HCT116 (cell line): ENCODE measurements around the gene SRP68. TPM values are rescaled to one million over a fixed set of nuclear protein-coding genes. Genes with fewer than 3 reads are reported as not detected.

ENCODE experiments used
- ATAC-seq: fragments of 200-7000 bp; cut with Tn5 transposase; 2 replicates; pipeline ENCODE4 v1.9.1; 2020; ENCODE audit warnings: mild to moderate bottlenecking, moderate library complexity
- BruUV-seq: library from RNA; stranded (reverse); fragments of 400-500 nt; replicated peaks from 2 replicates; lab custom pipeline; 2021; lab: Mats Ljungman, UMichigan
- CTCF ChIA-PET: fragments of 300-600 bp; sonication (Branson Sonifier 250); formaldehyde crosslinking; loops from one replicate; lab custom pipeline; 2021; ENCODE audit warnings: antibody characterized with exemption; lab: Charles Lee
- POLR2A ChIA-PET: fragments of 300-600, 350-600 bp; sonication (Branson Sonifier 250); formaldehyde crosslinking; loops from one replicate; lab custom pipeline; 2021; ENCODE audit warnings: antibody characterized with exemption; lab: Charles Lee
- RAD21 ChIA-PET, 2 experiments: fragments of 300-600 bp; sonication (Branson Sonifier 250); formaldehyde crosslinking; loops; one replicate each; lab custom pipeline; 2023; ENCODE audit warnings: low total read pairs in 2 of 2; ENCODE audit not compliant: uncharacterized antibody in 2 of 2, unreplicated experiment in 2 of 2, low non-redundant PET in 1 of 2; lab: Charles Lee
- DNase-seq: peaks from one replicate; pipeline ENCODE4 v3.0.0-alpha.2; 2010; ENCODE audit warnings: low read depth, low spot score
- H2AFZ ChIP-seq: fragments of 200-600 bp; shearing (Covaris generic), sonication (generic); 2 replicates; pipeline ENCODE4 v1.6.1; 2017; ENCODE audit warnings: low read depth, mixed run types, mixed read lengths, antibody characterized with exemption, low read length; ENCODE audit not compliant: poor library complexity, severe bottlenecking
- H3K27ac ChIP-seq: 2 replicates; pipeline ENCODE4 v1.5.1; 2012; ENCODE audit warnings: low read depth, low read length
- H3K27me3 ChIP-seq: fragments of 200-600 bp; sonication (generic); 2 replicates; pipeline ENCODE4 v1.6.1; 2016; ENCODE audit warnings: mixed run types, low read length, mixed read lengths; ENCODE audit not compliant: insufficient read depth
- H3K36me3 ChIP-seq, 2 experiments: fragments of 200-500 bp in 1 of 2; fragments of 200-600 bp in 1 of 2; sonication (Bioruptor generic) in 1 of 2; sonication (generic) in 1 of 2; 2 replicates each; pipeline versions ENCODE4 v1.5.1 to v1.6.1; 2014 to 2016; ENCODE audit warnings: low read length in 2 of 2, inconsistent platforms in 1 of 2, mixed read lengths in 1 of 2, mixed run types in 1 of 2; ENCODE audit not compliant: insufficient read depth in 2 of 2, control insufficient read depth in 1 of 2
- H3K4me1 ChIP-seq, 2 experiments: fragments of 200-600 bp in 1 of 2; sonication (generic) in 1 of 2; 2 replicates each; pipeline versions ENCODE4 v1.5.1 to v1.6.1; 2012 to 2017; ENCODE audit warnings: low read length in 2 of 2, inconsistent platforms in 1 of 2, mild to moderate bottlenecking in 1 of 2, mixed read lengths in 1 of 2, mixed run types in 1 of 2, moderate library complexity in 1 of 2; ENCODE audit not compliant: insufficient read depth in 2 of 2, control insufficient read depth in 1 of 2
- H3K4me2 ChIP-seq: fragments of 200-600 bp; sonication (generic); 2 replicates; pipeline ENCODE4 v1.6.1; 2017; ENCODE audit warnings: mixed run types, low read length, mixed read lengths
- H3K4me3 ChIP-seq, 2 experiments: fragments of 200-600 bp in 1 of 2; sonication (generic) in 1 of 2; replicated peaks in 1 of 2; 2 replicates each; pipeline ENCODE4 v1.5.1; 2011 to 2016; ENCODE audit warnings: low read length in 2 of 2, control low read depth in 1 of 2, low read depth in 1 of 2, mild to moderate bottlenecking in 1 of 2, mixed read lengths in 1 of 2, mixed run types in 1 of 2
- H3K79me2 ChIP-seq: fragments of 200-600 bp; sonication (generic); 2 replicates; pipeline ENCODE4 v1.6.1; 2017; ENCODE audit warnings: mild to moderate bottlenecking, mixed run types, low read length, moderate library complexity, mixed read lengths; ENCODE audit not compliant: insufficient read depth
- H3K9ac ChIP-seq: fragments of 200-600 bp; sonication (generic); 2 replicates; pipeline ENCODE4 v1.6.1; 2016; ENCODE audit warnings: low read length, mixed read lengths
- H3K9me2 ChIP-seq: fragments of 200-600 bp; sonication (generic), shearing (Covaris generic); 2 replicates; pipeline ENCODE4 v1.6.1; 2017; ENCODE audit warnings: mixed run types, mild to moderate bottlenecking, moderate library complexity; ENCODE audit not compliant: insufficient read depth
- H3K9me3 ChIP-seq, 2 experiments: fragments of 200-500 bp in 1 of 2; fragments of 200-600 bp in 1 of 2; sonication (Bioruptor generic) in 1 of 2; sonication (generic) in 1 of 2; 2 replicates each; pipeline ENCODE4 v1.6.1; 2014 to 2017; ENCODE audit warnings: low read length in 2 of 2, mixed read lengths in 2 of 2, inconsistent platforms in 1 of 2, low read depth in 1 of 2, mild to moderate bottlenecking in 1 of 2, mixed run types in 1 of 2, moderate library complexity in 1 of 2; ENCODE audit not compliant: control insufficient read depth in 1 of 2, insufficient read depth in 1 of 2
- H4K20me1 ChIP-seq: fragments of 200-600 bp; sonication (generic), shearing (Covaris generic); 2 replicates; pipeline ENCODE4 v1.6.1; 2017; ENCODE audit warnings: mixed run types, mild to moderate bottlenecking, moderate library complexity; ENCODE audit not compliant: insufficient read depth
- CBX3 ChIP-seq: IDR thresholded peaks from 2 replicates; pipeline ENCODE4 v1.6.1; 2012; ENCODE audit warnings: low read depth
- CEBPB ChIP-seq: IDR thresholded peaks from 2 replicates; pipeline ENCODE4 v1.6.1; 2012; ENCODE audit warnings: low read depth
- CTCF ChIP-seq, 3 experiments: fragments of 200-600 bp in 1 of 3; sonication (generic) in 1 of 3; IDR thresholded peaks in 2 of 3; conservative IDR thresholded peaks in 1 of 3; 2 replicates each; pipeline ENCODE4 v1.5.1; 2012 to 2017; ENCODE audit warnings: low read depth in 2 of 3, low read length in 2 of 3, antibody characterized with exemption in 1 of 3, borderline replicate concordance in 1 of 3, control low read depth in 1 of 3, mild to moderate bottlenecking in 1 of 3, mixed read lengths in 1 of 3, mixed run types in 1 of 3, moderate library complexity in 1 of 3; ENCODE audit not compliant: insufficient read depth in 1 of 3
- EGR1 ChIP-seq: IDR thresholded peaks from 2 replicates; pipeline ENCODE4 v1.6.1; 2012; ENCODE audit warnings: low read depth
- ELF1 ChIP-seq: IDR thresholded peaks from 2 replicates; pipeline ENCODE4 v1.6.1; 2012; ENCODE audit warnings: low read depth, borderline replicate concordance
- EZH2phosphoT487 ChIP-seq: fragments of 200-600 bp; IDR thresholded peaks from 2 replicates; pipeline ENCODE4 v1.6.1; 2018; ENCODE audit warnings: antibody characterized with exemption, borderline replicate concordance
- FOSL1 ChIP-seq: IDR thresholded peaks from 2 replicates; pipeline ENCODE4 v1.6.1; 2012; ENCODE audit warnings: low read depth
- JUND ChIP-seq: IDR thresholded peaks from 2 replicates; pipeline ENCODE4 v1.6.1; 2012
- RAD21 ChIP-seq: IDR thresholded peaks from 2 replicates; pipeline ENCODE4 v1.6.1; 2012; ENCODE audit warnings: low read depth, mild to moderate bottlenecking
- SIN3A ChIP-seq: IDR thresholded peaks from 2 replicates; pipeline ENCODE4 v1.6.1; 2012; ENCODE audit warnings: low read depth
- SP1 ChIP-seq: IDR thresholded peaks from 2 replicates; pipeline ENCODE4 v1.6.1; 2012; ENCODE audit warnings: low read depth
- SRF ChIP-seq: IDR thresholded peaks from 2 replicates; pipeline ENCODE4 v1.6.1; 2012; ENCODE audit warnings: low read depth
- TCF7L2 ChIP-seq: IDR thresholded peaks from 2 replicates; pipeline ENCODE4 v1.7.0; 2011; ENCODE audit warnings: borderline replicate concordance, inconsistent platforms; ENCODE audit not compliant: insufficient read depth, insufficient read length; ENCODE audit errors: extremely low read depth
- YY1 ChIP-seq: IDR thresholded peaks from 2 replicates; pipeline ENCODE4 v1.6.1; 2011; ENCODE audit warnings: low read length, low read depth, moderate library complexity, mild to moderate bottlenecking; ENCODE audit not compliant: insufficient replicate concordance; ENCODE audit errors: extremely low read depth
- ZFX ChIP-seq: fragments of 450-650 bp; IDR thresholded peaks from 2 replicates; pipeline ENCODE4 v1.6.1; 2017
- ZNF274 ChIP-seq: fragments of 200-500 bp; sonication (Bioruptor generic); IDR thresholded peaks from 2 replicates; pipeline ENCODE4 v1.6.1; 2014; ENCODE audit warnings: mild to moderate bottlenecking, low read depth, low read length, inconsistent platforms
- intact Hi-C: fragments of 100-400 bp; cut with micrococcal nuclease; formaldehyde crosslinking; loops from 2 replicates; pipeline ENCODE4 v1.10.0; 2022
- total RNA-seq: library from RNA; stranded (reverse); gene quantifications from one replicate; pipeline ENCODE4 v1.2.1, GENCODE V29; 2021; ENCODE audit not compliant: unreplicated experiment
- TF ChIP-seq, protein P1 (sequence below): IDR thresholded peaks from 2 replicates; pipeline ENCODE4 v1.6.1; 2011; ENCODE audit warnings: mild to moderate bottlenecking, low read length, moderate library complexity; ENCODE audit not compliant: insufficient replicate concordance; ENCODE audit errors: extremely low read depth
- TF ChIP-seq, protein P2 (sequence below): IDR thresholded peaks from 2 replicates; pipeline ENCODE4 v1.6.1; 2012; ENCODE audit warnings: low read depth
- TF ChIP-seq, protein P3 (sequence below): IDR thresholded peaks from 2 replicates; pipeline ENCODE4 v1.6.1; 2012

The SRP68 gene
- total RNA-seq, 1 experiment from 2014 or later: 152 TPM

- POLR2A ChIA-PET: interaction anchor here (1.7 kb wide), 1 partner anchor 20 kb away, joined by 5 read pairs; the partner anchor contains the start of gene SRP68
- H3K27ac ChIP-seq: no peak overlapping the region; the same call in 1 of the 2 replicates
- no peaks in the 10 kb centered on the region for H3K9me3 ChIP-seq
- peaks cover 30 to 48% of the 10 kb centered on the region in 2 experiments for H3K36me3 ChIP-seq
- no peak for ATAC-seq
- H3K9me2 ChIP-seq: no peaks in the 10 kb centered on the region
- RAD21 ChIA-PET: no interaction called here
- H4K20me1 ChIP-seq: no peaks in the 10 kb centered on the region
- BruUV-seq: no TSS peak
- peaks cover 13 to 21% of the 10 kb centered on the region in 2 experiments for H3K4me1 ChIP-seq
- TF ChIP-seq, protein P1, sequence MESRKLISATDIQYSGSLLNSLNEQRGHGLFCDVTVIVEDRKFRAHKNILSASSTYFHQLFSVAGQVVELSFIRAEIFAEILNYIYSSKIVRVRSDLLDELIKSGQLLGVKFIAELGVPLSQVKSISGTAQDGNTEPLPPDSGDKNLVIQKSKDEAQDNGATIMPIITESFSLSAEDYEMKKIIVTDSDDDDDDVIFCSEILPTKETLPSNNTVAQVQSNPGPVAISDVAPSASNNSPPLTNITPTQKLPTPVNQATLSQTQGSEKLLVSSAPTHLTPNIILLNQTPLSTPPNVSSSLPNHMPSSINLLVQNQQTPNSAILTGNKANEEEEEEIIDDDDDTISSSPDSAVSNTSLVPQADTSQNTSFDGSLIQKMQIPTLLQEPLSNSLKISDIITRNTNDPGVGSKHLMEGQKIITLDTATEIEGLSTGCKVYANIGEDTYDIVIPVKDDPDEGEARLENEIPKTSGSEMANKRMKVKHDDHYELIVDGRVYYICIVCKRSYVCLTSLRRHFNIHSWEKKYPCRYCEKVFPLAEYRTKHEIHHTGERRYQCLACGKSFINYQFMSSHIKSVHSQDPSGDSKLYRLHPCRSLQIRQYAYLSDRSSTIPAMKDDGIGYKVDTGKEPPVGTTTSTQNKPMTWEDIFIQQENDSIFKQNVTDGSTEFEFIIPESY: no peak
- no peak; the same call in 1 of the 2 replicates for TF ChIP-seq ZFX
- TF ChIP-seq, protein P2, sequence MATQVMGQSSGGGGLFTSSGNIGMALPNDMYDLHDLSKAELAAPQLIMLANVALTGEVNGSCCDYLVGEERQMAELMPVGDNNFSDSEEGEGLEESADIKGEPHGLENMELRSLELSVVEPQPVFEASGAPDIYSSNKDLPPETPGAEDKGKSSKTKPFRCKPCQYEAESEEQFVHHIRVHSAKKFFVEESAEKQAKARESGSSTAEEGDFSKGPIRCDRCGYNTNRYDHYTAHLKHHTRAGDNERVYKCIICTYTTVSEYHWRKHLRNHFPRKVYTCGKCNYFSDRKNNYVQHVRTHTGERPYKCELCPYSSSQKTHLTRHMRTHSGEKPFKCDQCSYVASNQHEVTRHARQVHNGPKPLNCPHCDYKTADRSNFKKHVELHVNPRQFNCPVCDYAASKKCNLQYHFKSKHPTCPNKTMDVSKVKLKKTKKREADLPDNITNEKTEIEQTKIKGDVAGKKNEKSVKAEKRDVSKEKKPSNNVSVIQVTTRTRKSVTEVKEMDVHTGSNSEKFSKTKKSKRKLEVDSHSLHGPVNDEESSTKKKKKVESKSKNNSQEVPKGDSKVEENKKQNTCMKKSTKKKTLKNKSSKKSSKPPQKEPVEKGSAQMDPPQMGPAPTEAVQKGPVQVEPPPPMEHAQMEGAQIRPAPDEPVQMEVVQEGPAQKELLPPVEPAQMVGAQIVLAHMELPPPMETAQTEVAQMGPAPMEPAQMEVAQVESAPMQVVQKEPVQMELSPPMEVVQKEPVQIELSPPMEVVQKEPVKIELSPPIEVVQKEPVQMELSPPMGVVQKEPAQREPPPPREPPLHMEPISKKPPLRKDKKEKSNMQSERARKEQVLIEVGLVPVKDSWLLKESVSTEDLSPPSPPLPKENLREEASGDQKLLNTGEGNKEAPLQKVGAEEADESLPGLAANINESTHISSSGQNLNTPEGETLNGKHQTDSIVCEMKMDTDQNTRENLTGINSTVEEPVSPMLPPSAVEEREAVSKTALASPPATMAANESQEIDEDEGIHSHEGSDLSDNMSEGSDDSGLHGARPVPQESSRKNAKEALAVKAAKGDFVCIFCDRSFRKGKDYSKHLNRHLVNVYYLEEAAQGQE: no peak
- no peak for TF ChIP-seq CEBPB
- TF ChIP-seq FOSL1: no peak
- no peak for TF ChIP-seq CBX3
- TF ChIP-seq RAD21: no peak
- no peak for TF ChIP-seq ZNF274
- TF ChIP-seq JUND: no peak
- TF ChIP-seq EZH2phosphoT487: no peak
- TF ChIP-seq SRF: no peak
- TF ChIP-seq YY1: no peak
- no peak for TF ChIP-seq CTCF (IDR thresholded peaks at IDR 0.05 in 2 of 3, conservative IDR thresholded peaks at IDR 0.05 in 1 of 3; ENCODE audit: borderline replicate concordance in 1 of 3, insufficient read depth in 1 of 3, low read depth in 2 of 3, low read length in 2 of 3)
- no peak for TF ChIP-seq SP1
- TF ChIP-seq TCF7L2: no peak
- no peak for TF ChIP-seq ELF1
- TF ChIP-seq, protein P3, sequence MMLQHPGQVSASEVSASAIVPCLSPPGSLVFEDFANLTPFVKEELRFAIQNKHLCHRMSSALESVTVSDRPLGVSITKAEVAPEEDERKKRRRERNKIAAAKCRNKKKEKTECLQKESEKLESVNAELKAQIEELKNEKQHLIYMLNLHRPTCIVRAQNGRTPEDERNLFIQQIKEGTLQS: no peak
- no peak for TF ChIP-seq EGR1
- TF ChIP-seq SIN3A: no peak
- no peaks in the 10 kb centered on the region for H3K27me3 ChIP-seq
- DNase-seq: no peak
- H3K9ac ChIP-seq: no peak overlapping the region
- H3K79me2 ChIP-seq: no peaks in the 10 kb centered on the region; the same call in 1 of the 2 replicates
- intact Hi-C loops: no loop called here
- H3K4me3 ChIP-seq: no peak overlapping the region
- CTCF ChIA-PET: no interaction called here
- no peak overlapping the region for H2AFZ ChIP-seq
- no peak overlapping the region for H3K4me2 ChIP-seq
These were observed 20.5 kb upstream of the SRP68 start for GRCh38 chr17:76092526-76093413.
